Choroid plexus epithelial cell (primary cell): ENCODE measurements around the gene UNC93A.
"Not testable (repeated sequence)": the region's sequence is repeated elsewhere in the genome, so short reads cannot be mapped to it uniquely, and the experiment has no call there.

Experiments
- DNase-seq: peaks from one replicate; pipeline ENCODE4 v3.0.0-alpha.2; 2010; ENCODE audit warnings: low read depth
- H3K4me3 ChIP-seq: 2 replicates; pipeline ENCODE4 v1.5.1; 2011; ENCODE audit warnings: low read depth, mild to moderate bottlenecking, control low read depth, low read length, moderate library complexity
- TF ChIP-seq, protein P1 (sequence below): conservative IDR thresholded peaks from 2 replicates; pipeline ENCODE4 v1.5.1; 2011; ENCODE audit warnings: low read depth, mild to moderate bottlenecking, control low read depth, inconsistent platforms, low read length, moderate library complexity

The UNC93A gene

DNA sequence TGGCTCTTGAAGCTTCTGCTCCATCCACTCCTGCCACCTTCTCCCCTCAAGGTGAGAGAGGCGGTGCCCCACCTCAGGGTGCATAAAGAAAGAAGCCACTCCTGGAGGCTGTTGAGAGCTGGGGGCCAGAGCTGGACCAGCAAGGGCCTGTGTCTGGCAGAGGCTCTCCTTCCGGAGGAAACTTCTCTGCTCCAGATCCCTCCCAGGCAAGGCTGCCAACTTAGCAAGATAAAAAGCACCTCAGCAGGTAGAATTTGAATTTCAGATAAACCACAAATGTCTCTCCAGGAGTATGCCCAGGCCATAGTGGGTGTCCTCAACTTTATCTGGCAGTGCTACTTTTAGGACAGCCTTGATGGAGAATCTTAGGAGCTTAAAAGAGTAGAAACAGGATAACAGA, 13.8 kb downstream of the UNC93A start:
- H3K4me3 ChIP-seq = no peak overlapping the region
- TF ChIP-seq, protein P1, sequence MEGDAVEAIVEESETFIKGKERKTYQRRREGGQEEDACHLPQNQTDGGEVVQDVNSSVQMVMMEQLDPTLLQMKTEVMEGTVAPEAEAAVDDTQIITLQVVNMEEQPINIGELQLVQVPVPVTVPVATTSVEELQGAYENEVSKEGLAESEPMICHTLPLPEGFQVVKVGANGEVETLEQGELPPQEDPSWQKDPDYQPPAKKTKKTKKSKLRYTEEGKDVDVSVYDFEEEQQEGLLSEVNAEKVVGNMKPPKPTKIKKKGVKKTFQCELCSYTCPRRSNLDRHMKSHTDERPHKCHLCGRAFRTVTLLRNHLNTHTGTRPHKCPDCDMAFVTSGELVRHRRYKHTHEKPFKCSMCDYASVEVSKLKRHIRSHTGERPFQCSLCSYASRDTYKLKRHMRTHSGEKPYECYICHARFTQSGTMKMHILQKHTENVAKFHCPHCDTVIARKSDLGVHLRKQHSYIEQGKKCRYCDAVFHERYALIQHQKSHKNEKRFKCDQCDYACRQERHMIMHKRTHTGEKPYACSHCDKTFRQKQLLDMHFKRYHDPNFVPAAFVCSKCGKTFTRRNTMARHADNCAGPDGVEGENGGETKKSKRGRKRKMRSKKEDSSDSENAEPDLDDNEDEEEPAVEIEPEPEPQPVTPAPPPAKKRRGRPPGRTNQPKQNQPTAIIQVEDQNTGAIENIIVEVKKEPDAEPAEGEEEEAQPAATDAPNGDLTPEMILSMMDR = no peak
- DNase-seq = no peak

DNA sequence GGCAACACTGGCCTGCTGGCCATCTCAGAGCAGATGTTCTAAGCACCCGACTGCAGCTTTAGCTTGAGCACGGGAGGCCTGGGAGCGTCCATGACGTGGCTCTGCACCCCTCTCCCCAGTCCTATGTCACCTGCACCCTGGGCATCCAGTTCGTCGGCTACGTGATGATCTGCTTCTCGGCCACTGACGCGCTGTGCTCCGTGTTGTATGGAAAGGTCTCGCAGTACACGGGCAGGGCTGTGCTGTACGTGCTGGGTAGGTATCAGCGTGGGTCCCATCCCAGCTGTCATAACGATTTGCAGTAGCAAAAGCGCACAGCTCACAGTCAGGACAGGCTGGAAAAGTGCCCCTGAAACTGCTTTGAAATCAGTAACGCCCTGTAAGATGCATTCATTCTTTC, 14.7 kb downstream of the UNC93A start:
- no peak for DNase-seq
- TF ChIP-seq, protein P1 = no peak
- H3K4me3 ChIP-seq = no peak overlapping the region

DNA sequence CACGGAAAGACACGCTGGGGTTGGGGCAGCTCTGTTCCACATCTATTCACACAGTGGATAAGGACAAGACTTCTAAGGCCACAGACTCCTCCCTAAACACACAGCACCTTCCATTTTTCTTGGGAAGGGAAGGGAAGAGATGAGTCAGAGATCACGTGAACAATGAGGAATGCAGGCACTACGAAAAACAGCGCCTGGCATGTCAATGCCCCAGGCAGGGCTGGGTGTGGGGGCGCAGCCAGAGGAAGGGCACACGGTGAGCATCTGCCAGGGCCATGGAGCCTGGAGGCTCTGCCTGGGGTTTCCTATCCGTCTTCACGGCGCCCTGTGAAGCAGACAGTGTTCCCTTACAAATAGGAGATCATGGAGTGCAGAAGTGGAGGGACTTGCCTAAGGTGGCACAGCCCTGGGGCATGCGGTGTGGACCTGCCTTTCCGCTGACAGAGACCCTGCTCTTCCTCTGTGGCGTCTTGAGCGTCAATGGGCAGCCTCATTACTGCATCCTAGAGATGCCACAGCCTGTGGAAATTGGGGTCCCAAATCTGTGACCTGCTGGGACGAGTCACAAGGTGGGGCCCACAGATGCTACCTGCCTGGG, 15.4 kb downstream of the UNC93A start:
- DNase-seq = no peak
- TF ChIP-seq, protein P1 = no peak
- no peak overlapping the region for H3K4me3 ChIP-seq

DNA sequence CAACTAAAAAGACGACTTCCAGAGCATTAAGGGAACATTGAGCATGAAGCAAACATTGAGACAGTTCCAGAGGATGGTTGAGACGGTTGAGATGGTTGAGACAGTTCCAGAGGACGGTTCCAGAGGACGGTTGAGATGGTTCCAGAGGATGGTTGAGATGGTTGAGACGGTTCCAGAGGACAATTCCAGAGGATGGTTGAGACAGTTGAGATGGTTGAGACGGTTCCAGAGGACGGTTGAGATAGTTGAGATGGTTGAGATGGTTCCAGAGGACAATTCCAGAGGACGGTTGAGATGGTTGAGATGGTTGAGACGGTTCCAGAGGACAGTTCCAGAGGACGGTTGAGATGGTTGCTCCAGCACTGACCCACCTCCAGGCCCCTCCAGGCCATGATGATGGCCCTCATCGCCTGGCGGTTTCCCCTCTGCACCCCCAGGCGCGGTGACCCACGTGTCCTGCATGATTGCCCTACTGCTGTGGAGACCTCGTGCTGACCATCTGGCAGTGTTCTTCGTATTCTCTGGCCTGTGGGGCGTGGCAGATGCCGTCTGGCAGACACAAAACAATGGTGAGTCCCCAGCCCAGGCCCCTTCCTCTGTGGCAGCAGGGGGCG, 16.3 kb downstream of the UNC93A start:
- H3K4me3 ChIP-seq = no peak overlapping the region
- TF ChIP-seq, protein P1 = no peak
- no peak for DNase-seq

DNA sequence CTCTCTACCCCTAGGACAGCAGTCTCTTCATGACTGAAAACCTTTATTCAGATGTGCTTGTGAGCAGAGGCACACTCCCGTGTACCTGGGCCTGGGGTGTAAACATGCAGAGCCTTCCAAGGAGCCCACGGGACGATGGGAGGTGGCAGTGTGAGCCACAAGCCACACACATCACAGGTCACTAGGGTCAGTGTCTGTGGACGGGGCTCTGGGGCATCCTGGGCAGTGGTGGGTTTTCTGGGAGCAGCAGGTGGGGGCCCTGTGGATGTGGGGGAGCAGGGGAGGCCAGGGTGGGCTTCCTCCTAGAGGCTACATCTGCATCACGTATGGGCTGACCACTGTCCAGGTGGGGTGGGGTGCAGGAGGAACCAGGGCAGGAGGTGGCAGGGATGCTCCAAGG, 17.1 kb downstream of the UNC93A start:
- TF ChIP-seq, protein P1 = no peak
- DNase-seq = no peak
- no peak overlapping the region for H3K4me3 ChIP-seq

DNA sequence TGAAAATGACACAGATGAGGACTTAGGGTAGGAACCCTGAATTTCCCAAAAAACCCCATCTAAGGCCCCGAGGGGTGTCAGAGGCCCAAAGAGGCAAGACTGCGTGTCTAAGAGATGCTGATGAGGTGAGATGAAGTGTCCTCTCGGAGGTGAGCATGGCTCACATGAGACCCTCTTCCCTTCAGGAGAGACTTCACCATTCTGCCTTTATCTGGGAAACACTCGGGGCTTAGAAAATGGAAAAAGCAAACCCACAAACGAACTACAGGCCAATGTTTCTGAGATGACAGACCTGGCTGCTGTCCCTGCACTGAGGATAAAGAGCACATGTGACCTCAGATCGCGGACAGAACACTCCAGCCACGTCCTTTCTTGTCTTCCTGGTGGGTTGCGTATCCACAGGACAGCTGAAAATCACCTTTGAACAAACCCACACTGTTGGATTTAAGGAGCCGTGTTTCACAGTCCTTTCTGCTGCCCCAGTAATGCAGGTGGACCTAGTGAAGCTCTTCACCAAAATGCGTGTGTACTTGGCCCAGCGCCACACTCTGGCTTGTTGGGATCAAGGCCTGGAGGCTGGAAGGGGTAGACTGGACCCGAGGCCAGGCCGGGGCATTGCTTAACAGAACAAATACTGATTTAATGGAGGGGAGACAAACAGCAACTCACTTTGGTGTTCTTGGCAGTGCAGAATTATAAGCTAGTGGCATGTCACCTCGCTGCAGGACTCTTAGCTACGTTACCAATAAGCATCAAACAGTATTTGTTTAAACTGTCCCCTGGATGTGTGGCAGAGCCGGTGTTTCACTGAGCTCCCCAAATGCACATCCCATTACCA, 18.5 kb downstream of the UNC93A start:
- not testable (repeated sequence) for H3K4me3 ChIP-seq, DNase-seq

DNA sequence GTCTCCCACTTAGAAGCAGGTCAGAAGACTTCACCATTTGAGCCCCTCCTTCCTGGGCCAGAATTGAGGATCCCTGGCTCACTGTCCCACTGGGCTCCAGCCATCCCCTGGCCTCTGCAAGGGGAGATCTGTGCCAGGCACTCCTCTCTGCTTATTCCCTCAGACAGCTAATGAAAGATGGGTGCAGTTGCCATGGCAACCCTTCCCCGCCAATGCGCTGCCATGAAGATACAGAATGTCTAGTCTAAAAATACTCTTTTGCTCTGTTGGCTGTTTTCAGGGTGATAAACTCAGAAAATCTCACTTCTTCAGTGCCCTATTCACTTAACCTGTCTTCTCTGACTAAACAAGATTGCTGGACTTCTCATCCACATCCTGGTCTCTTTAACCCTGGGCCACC, 20.2 kb downstream of the UNC93A start:
- no peak for DNase-seq
- no peak overlapping the region for H3K4me3 ChIP-seq
- TF ChIP-seq, protein P1 = no peak

DNA sequence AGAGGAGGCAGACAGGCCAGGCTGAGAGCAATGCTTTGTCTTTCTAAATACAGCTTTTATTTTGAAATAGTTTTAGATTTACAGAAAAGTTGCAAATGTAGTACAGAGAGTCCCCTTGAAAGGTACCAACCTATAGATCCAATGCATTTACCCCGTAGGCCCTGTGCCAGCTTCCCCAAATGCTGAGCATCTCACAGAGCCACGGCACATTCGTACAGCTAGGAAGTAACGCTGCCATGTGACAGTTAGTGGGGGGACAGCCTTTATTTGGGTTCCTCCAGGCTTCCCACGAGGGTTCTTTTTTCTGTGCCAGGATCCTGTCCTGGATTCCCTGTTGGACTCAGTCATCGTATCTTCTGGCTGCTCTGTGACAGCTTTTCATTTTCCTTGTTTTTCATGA, 20.6 kb downstream of the UNC93A start:
- DNase-seq, H3K4me3 ChIP-seq: not testable (repeated sequence)
